ENCODE measurements around the gene NBR1.
"Not testable (repeated sequence)": the region's sequence is repeated elsewhere in the genome, so short reads cannot be mapped to it uniquely, and the experiment has no call there.

The NBR1 gene

GRCh38 chr17:43143201-43143600 lies 27.8 kb upstream of the NBR1 start:
- no peak for DNase-seq (ENCODE audit: low read depth)
- no peak overlapping the region for H3K4me3 ChIP-seq (ENCODE audit: low read depth, low read length)
- TF ChIP-seq, protein P1, sequence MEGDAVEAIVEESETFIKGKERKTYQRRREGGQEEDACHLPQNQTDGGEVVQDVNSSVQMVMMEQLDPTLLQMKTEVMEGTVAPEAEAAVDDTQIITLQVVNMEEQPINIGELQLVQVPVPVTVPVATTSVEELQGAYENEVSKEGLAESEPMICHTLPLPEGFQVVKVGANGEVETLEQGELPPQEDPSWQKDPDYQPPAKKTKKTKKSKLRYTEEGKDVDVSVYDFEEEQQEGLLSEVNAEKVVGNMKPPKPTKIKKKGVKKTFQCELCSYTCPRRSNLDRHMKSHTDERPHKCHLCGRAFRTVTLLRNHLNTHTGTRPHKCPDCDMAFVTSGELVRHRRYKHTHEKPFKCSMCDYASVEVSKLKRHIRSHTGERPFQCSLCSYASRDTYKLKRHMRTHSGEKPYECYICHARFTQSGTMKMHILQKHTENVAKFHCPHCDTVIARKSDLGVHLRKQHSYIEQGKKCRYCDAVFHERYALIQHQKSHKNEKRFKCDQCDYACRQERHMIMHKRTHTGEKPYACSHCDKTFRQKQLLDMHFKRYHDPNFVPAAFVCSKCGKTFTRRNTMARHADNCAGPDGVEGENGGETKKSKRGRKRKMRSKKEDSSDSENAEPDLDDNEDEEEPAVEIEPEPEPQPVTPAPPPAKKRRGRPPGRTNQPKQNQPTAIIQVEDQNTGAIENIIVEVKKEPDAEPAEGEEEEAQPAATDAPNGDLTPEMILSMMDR (IDR thresholded peaks at IDR 0.05; ENCODE audit: insufficient read depth, low read depth, low read length, missing control alignments): no peak

DNA sequence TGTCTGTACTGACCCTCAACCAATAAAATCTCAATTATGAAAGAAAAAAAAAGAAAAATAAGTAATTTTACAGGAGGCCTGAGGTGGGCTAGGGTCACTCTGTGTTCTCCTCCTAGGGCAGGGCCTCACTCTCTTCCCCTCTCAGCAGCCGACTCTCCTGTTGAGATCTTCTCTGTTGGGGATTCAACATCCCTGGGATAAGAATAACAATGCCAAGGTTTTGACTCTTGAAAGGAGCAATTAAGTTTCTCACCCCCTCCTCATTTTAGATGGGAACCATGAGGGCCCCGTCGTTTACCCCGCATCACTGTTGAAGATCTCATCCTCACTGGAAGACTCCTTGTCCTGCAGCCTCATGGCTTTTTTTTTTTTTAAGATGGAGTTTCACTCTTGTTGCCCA lies 24.4 kb upstream of the NBR1 start:
- no peak for DNase-seq (ENCODE audit: low read depth)
- TF ChIP-seq, protein P1 (IDR thresholded peaks at IDR 0.05; ENCODE audit: insufficient read depth, low read depth, low read length, missing control alignments): no peak
- H3K4me3 ChIP-seq (ENCODE audit: low read depth, low read length): no peak overlapping the region

GRCh38 chr17:43151880-43152456 lies 19.0 kb upstream of the NBR1 start:
- no peak for DNase-seq (ENCODE audit: low read depth)
- TF ChIP-seq, protein P1 (IDR thresholded peaks at IDR 0.05; ENCODE audit: insufficient read depth, low read depth, low read length, missing control alignments): no peak
- H3K4me3 ChIP-seq (ENCODE audit: low read depth, low read length): no peak overlapping the region

DNA sequence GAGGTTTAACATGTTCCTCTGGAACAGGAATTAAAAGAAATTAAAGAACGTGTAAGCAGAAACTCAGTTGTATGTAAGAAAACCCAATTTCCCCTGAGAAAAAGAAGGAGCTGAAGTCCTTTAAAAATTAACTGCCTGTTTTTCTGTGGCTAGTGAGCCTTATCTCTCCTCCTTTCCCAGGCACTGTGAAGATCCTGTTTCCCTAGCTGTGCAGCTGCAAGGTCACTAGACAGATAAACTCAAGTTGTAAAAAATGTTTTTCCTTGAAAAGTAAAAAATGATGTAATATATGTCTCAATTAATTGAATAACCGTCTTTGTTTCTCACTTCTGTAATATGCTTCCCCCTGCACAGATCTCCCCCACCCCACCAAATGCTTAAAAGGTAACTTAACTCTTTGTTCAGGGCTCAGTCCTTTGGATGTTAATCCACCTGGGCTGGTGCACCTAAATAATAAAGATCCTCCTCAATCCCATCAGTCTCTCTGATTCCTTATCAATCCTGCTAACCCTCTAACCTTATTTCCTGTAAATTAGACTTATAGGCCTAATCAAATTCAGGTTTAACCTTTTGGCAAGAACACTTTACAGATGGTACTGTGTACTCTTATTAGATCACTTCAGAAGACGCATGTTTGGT lies 17.7 kb upstream of the NBR1 start:
- DNase-seq (ENCODE audit: low read depth); H3K4me3 ChIP-seq (ENCODE audit: low read depth, low read length): not testable (repeated sequence)

DNA sequence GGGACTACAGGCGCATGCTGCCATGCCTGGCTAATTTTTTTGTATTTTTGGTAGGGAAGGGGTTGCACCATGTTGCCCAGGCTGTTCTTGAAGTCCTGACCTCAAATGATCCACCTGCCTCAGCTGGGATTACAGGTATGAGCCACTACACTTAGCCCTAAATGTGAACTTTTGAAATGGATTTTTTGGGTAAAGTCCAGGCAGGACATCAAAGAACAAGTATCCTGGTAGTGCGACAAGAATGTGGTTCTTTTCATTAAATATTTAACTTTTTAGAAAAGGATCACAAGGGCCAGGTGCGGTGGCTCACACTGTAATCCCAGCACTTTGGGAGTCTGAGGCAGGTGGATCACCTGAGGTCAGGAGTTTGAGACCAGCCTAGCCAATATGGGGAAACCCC lies 15.3 kb upstream of the NBR1 start:
- no peak overlapping the region for H3K4me3 ChIP-seq (ENCODE audit: low read depth, low read length)
- no peak for DNase-seq (ENCODE audit: low read depth)
- TF ChIP-seq, protein P1 (IDR thresholded peaks at IDR 0.05; ENCODE audit: insufficient read depth, low read depth, low read length, missing control alignments): no peak

DNA sequence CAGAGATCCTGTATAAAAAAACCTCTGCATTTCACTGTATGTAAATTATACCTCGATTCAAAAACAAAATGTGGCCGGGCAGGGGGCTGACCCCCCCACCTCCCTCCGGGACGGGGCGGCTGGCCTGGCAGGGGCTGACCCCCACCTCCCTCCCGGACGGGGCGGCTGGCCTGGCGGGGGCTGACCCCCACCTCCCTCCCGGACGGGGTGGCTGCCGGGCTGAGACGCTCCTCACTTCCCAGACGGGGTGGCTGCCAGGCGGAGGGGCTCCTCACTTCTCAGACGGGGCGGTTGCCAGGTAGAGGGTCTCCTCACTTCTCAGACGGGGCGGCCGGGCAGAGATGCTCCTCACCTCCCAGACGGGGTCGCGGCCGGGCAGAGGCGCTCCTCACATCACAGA lies 11.8 kb upstream of the NBR1 start:
- DNase-seq (ENCODE audit: low read depth): not testable (repeated sequence)

DNA sequence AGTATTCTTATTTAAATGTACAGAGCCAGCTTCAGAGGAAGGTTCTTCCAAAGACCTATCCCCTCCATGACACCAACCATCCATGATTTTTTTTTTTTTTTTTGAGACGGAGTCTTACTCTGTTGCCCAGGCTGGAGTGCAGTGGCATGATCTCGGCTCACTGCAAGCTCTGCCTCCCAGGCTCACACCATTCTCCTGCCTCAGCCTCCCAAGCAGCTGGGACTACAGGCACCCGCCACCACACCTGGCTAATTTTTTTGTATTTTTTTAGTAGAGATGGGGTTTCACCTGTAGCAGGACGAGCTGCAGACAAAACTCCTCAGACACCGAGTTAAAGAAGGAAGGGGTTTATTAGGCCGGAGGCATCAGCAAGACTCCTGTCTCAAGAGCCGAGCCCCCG lies 11.1 kb upstream of the NBR1 start:
- H3K4me3 ChIP-seq (ENCODE audit: low read depth, low read length); DNase-seq (ENCODE audit: low read depth): not testable (repeated sequence)

More for the DNA sequence above, 11.8 kb upstream of the NBR1 start:
- H3K4me3 ChIP-seq (ENCODE audit: low read depth, low read length): not testable (repeated sequence)

DNA sequence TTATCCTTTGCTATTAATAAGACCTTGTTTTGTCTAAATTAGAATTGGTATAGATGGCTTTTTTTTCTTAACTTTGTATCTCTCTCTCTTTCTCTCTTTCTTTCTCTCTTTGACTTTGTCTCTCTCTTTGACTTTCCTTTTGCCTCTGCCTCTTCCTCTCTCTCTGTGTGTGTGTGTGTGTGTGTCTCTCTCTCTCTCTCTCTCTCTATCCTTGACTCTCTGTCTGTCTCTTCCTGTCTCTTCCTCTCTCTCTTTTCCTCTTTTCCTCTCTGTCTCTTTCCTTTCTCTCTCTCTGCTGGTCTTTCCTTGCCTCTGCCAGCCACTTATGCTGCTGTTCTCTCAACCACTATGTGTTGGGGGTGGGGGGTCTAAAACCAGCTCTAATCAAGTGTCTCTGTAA lies 5.0 kb upstream of the NBR1 start:
- not testable (repeated sequence) for H3K4me3 ChIP-seq (ENCODE audit: low read depth, low read length); DNase-seq (ENCODE audit: low read depth)

GRCh38 chr17:43169561-43170139 lies 1.4 kb upstream of the NBR1 start:
- TF ChIP-seq, protein P1 (IDR thresholded peaks at IDR 0.05; ENCODE audit: insufficient read depth, low read depth, low read length, missing control alignments): no peak
- H3K4me3 ChIP-seq (ENCODE audit: low read depth, low read length): peak overlapping the region; percentile 69
- peak; percentile 46 for DNase-seq (ENCODE audit: low read depth)
